Measurements from ENCODE around the gene AATF.
A peak's percentile ranks its signal among the peaks of the same experiment; 100 is the strongest.

The AATF gene

GRCh38 chr17:36983618-36984017 lies 34.9 kb downstream of the AATF start:
- no peak for DNase-seq

GRCh38 chr17:36989173-36989572 lies 40.4 kb downstream of the AATF start:
- DNase-seq, result no peak

- DNase-seq, result no peak
Measured at GRCh38 chr17:36992701-36993100, 43.9 kb downstream of the AATF start.

GRCh38 chr17:36993227-36993626 lies 44.5 kb downstream of the AATF start:
- DNase-seq, result no peak

- DNase-seq, result no peak
Measured at GRCh38 chr17:36994438-36994837, 45.7 kb downstream of the AATF start.

GRCh38 chr17:36999471-36999870 lies 50.7 kb downstream of the AATF start:
- DNase-seq, result no peak

- no peak for DNase-seq
Measured at GRCh38 chr17:37016780-37017179, 68.0 kb downstream of the AATF start.

- DNase-seq, result no peak
Measured at GRCh38 chr17:37017404-37017803, 68.7 kb downstream of the AATF start.

- DNase-seq, result no peak
Measured at GRCh38 chr17:37019117-37019740, 70.5 kb downstream of the AATF start.

GRCh38 chr17:37019741-37020129 lies 71.0 kb downstream of the AATF start:
- no peak for DNase-seq

- DNase-seq, result no peak
Measured at GRCh38 chr17:37024181-37024637, 75.5 kb downstream of the AATF start.

GRCh38 chr17:37025238-37025637 lies 76.5 kb downstream of the AATF start:
- no peak for DNase-seq

- no peak for DNase-seq
Measured at GRCh38 chr17:37025847-37026530, 77.2 kb downstream of the AATF start.

- DNase-seq, result no peak
Measured at GRCh38 chr17:37026531-37026869, 77.7 kb downstream of the AATF start.

- DNase-seq, result no peak
Measured at GRCh38 chr17:37028040-37028439, 79.3 kb downstream of the AATF start.

GRCh38 chr17:37031493-37032083 lies 82.8 kb downstream of the AATF start:
- DNase-seq, result no peak

GRCh38 chr17:37037590-37038155 lies 88.9 kb downstream of the AATF start:
- DNase-seq, result no peak

GRCh38 chr17:37039269-37039668 lies 90.5 kb downstream of the AATF start:
- DNase-seq, result no peak

- no peak for DNase-seq
Measured at GRCh38 chr17:37041932-37042331, 93.2 kb downstream of the AATF start.

GRCh38 chr17:37043201-37043600 lies 94.4 kb downstream of the AATF start:
- DNase-seq, result peak; percentile 28

GRCh38 chr17:37045351-37045922 lies 96.7 kb downstream of the AATF start:
- DNase-seq, result no peak

GRCh38 chr17:37047631-37048104 lies 98.9 kb downstream of the AATF start:
- DNase-seq, result peak; percentile 44

- DNase-seq, result no peak
Measured at GRCh38 chr17:37048811-37049210, 100.1 kb downstream of the AATF start.

GRCh38 chr17:37050920-37051319 lies 102.2 kb downstream of the AATF start:
- peak; percentile 12 for DNase-seq
